Heart right ventricle (tissue), 16 donors: ENCODE measurements around the gene MLLT3. TPM values are rescaled to one million over a fixed set of nuclear protein-coding genes. Genes with fewer than 3 reads are reported as not detected.

Experiments used
- ATAC-seq, 8 donors: fragments of 200-7000 bp; cut with Tn5 transposase; one replicate each; pipeline ENCODE4 v1.9.1; 2020; ENCODE audit warnings: mild to moderate bottlenecking in 8 of 8, moderate library complexity in 8 of 8, moderate number of reproducible peaks in 1 of 8
- DNase-seq, 2 donors: peaks; one replicate each; pipeline ENCODE4 v3.0.0-alpha.2; 2020
- H3K27ac ChIP-seq, 10 donors: fragments of 200-600 bp; sonication (generic) in 2 of 10; one replicate each; pipeline versions ENCODE4 v1.5.0 to v1.8.0; 2020 to 2022; ENCODE audit warnings: mild to moderate bottlenecking in 3 of 10
- H3K27me3 ChIP-seq, 7 donors: fragments of 200-600 bp; one replicate each; pipeline ENCODE4 v1.8.0; 2021 to 2022; ENCODE audit warnings: mild to moderate bottlenecking in 2 of 7
- H3K36me3 ChIP-seq, 9 donors: fragments of 200-600 bp; sonication (generic) in 1 of 9; one replicate each; pipeline versions ENCODE4 v1.5.0 to v1.8.0; 2020 to 2022; ENCODE audit warnings: mild to moderate bottlenecking in 2 of 9
- H3K4me1 ChIP-seq, 9 donors: fragments of 200-600 bp; sonication (generic) in 1 of 9; one replicate each; pipeline versions ENCODE4 v1.5.0 to v1.8.0; 2020 to 2022; ENCODE audit warnings: mild to moderate bottlenecking in 4 of 9
- H3K4me3 ChIP-seq, 10 donors: fragments of 200-600 bp; sonication (generic) in 2 of 10; one replicate each; pipeline versions ENCODE4 v1.5.0 to v1.8.0; 2020 to 2022; ENCODE audit warnings: mild to moderate bottlenecking in 7 of 10, moderate library complexity in 2 of 10
- H3K9me3 ChIP-seq, 11 donors: fragments of 200-600 bp in 10 of 11; sonication (generic) in 2 of 11; one replicate each; pipeline versions ENCODE4 v1.5.0 to v1.8.0; 2013 to 2022; ENCODE audit warnings: mild to moderate bottlenecking in 2 of 11, control low read depth in 1 of 11, moderate library complexity in 1 of 11
- WGBS, 2 donors: extraction: QIAGEN DNeasy Blood & Tissue Kit; methylation state at CpG; one replicate each; pipeline ENCODE4 v1.1.7; 2013; ENCODE audit warnings: inconsistent platforms in 1 of 2; 5-methylcytosine and 5-hydroxymethylcytosine counted together
- intact Hi-C, 10 donors: fragments of 100-400 bp; cut with DNase I; formaldehyde crosslinking; loops; one replicate each; pipeline versions ENCODE4 v1.11.1 to v1.14.2; 2022
- polyA plus RNA-seq, 2 donors: library from polyadenylated mRNA; stranded (reverse); fragments of 200-250 nt; gene quantifications; one replicate each; pipeline ENCODE4 v1.2.3, GENCODE V29; 2013
- total RNA-seq, 10 donors: library from RNA; stranded (reverse); fragmentation: NEBNext Ultra II Directional in 3 of 10; extraction: Animal tissue kit (Norgen Biotek cat#: 25700) in 3 of 10; gene quantifications; one replicate each; pipeline versions ENCODE4 v1.2.1 to v1.2.4, GENCODE V29; 2021 to 2023
- TF ChIP-seq, protein P1 (sequence below), 9 donors: fragments of 200-600 bp; sonication (generic) in 2 of 9; IDR thresholded peaks; one replicate each; pipeline versions ENCODE4 v1.5.0 to v1.8.0; 2021 to 2022; ENCODE audit warnings: antibody characterized with exemption in 9 of 9, mild to moderate bottlenecking in 5 of 9, moderate library complexity in 1 of 9
- donor health status: Arrhythmogenic right ventricular cardiomyopathy.
- donor health status: ischemic (EF 13 %, LVEDD 7.1; RV severe dilation, severe dysfunction).
- donor health status: healthy with polysubstance abuse.
- donor health status: DM: no; HTN: yes; CAD: no.
- donor health status: DM: no; HTN: no; CAD: no.
- donor health status: ischemic (EF 25% LVEDD 6.9; RV normal size, moderate dysfunction).
- donor health status: ischemic (EF 25% LVEDD 5.7; RV mildly dilated, moderate dysfunction).
- donor health status: healthy.
- donor health status: DM: yes; HTN: yes; CAD: no.
- donor health status: Ischemic cardiomyopathy.
- donor health status: ischemic (EF 35%, LVEDD 5.7; RV mildly dilated, moderate dysfunction).
- donor health status: nonischemic (EF 11% LVEDD 7.7; RV severe dilation, severe dysfunction).
- donor health status: DM: yes; HTN: yes; CAD: no.
- donor health status: PGD.
- donor health status: ischemic (EF 29% LVEDD 5.4; RV normal size, mild dysfunction).
- donor health status: nonischemic (EF 23%, LVEDD 6.1; RV moderate dilation, normal function).

Gene MLLT3
- total and polyA plus RNA-seq, 12 donors: 4.3 to 22.7 (median 13.5) TPM

DNA sequence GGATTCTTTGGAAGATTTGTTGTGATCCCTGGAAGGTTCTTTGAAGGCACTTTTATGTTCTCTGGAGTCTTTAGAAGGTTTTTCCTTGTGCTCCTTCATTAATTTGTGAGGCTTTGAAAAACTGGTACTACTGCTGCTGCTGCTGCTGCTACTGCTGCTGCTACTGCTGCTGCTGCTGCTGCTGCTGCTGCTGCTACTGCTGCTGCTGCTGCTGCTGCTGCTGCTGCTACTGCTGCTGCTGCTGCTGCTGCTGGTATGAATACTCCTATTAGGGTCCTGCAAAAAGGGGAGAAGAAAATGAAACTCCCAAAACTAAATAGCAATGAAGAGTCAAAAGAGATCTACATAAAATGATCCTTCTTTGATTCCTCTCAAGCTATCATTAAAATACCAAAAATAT, 208.1 kb downstream of the MLLT3 start:
- H3K27me3 ChIP-seq: no peaks in the 10 kb centered on the region
- peaks cover 0 to 12% (median 0%) of the 10 kb centered on the region in 9 donors for H3K36me3 ChIP-seq
- no peaks in the 10 kb centered on the region for H3K9me3 ChIP-seq
- no peak for DNase-seq
- no peaks in the 10 kb centered on the region for H3K4me1 ChIP-seq
- no peak overlapping the region for H3K4me3 ChIP-seq
- TF ChIP-seq, protein P1, sequence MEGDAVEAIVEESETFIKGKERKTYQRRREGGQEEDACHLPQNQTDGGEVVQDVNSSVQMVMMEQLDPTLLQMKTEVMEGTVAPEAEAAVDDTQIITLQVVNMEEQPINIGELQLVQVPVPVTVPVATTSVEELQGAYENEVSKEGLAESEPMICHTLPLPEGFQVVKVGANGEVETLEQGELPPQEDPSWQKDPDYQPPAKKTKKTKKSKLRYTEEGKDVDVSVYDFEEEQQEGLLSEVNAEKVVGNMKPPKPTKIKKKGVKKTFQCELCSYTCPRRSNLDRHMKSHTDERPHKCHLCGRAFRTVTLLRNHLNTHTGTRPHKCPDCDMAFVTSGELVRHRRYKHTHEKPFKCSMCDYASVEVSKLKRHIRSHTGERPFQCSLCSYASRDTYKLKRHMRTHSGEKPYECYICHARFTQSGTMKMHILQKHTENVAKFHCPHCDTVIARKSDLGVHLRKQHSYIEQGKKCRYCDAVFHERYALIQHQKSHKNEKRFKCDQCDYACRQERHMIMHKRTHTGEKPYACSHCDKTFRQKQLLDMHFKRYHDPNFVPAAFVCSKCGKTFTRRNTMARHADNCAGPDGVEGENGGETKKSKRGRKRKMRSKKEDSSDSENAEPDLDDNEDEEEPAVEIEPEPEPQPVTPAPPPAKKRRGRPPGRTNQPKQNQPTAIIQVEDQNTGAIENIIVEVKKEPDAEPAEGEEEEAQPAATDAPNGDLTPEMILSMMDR (IDR thresholded peaks at IDR 0.05): no peak
- intact Hi-C loops: no loop called here
- no peak overlapping the region for H3K27ac ChIP-seq
- ATAC-seq: no peak

DNA sequence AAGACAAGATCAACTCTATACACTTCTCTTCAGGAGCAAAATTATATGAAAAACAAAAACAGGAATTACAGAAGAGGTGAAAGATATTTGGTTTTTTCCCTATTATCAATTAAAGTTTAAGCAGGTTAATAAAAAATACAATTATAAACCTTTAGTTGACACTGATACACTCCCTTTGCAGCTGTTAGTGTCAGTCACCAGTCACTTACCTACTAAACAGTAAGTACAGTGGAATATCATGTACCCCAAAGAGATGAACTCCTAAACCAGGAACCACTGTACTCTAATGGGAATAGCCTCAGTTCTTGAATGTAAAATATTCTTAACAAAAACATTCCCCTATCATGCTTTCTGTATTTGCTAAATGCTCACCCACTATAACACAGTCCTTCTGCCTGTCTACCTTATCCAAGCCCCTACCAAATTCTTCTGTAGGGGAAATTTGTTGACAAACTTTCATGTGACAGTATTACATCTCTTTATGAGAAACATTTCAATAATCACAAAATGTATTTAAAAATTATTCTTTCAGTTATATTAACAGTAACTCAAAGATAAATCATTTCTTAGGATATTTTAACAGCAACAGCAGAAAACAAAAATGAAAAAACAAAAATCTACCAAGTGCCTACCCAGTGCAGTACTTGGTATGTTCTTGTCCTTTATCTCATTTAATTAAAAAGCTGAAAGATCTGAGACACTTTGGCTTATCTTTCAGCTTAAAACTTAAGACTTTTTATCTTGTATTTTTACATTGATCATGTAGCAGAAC, 212.8 kb downstream of the MLLT3 start:
- Histone ChIP-seq H3K27ac (no peak overlapping the region), H3K27me3 (no peaks in the 10 kb centered on the region), H3K9me3 (no peaks in the 10 kb centered on the region), H3K36me3 (peaks cover 0 to 14% (median 0%) of the 10 kb centered on the region in 9 donors), H3K4me1 (peaks cover 0 to 4% (median 0%) of the 10 kb centered on the region in 9 donors), H3K4me3 (no peak overlapping the region)
- DNase-seq (no peak), ATAC-seq (no peak)
- intact Hi-C loops: loop anchor here in 1 of 10 donors (10.0 kb wide), 1 partner anchor 55 kb away; no protein-coding TSS in a partner anchor
- TF ChIP-seq, protein P1 (IDR thresholded peaks at IDR 0.05): no peak

DNA sequence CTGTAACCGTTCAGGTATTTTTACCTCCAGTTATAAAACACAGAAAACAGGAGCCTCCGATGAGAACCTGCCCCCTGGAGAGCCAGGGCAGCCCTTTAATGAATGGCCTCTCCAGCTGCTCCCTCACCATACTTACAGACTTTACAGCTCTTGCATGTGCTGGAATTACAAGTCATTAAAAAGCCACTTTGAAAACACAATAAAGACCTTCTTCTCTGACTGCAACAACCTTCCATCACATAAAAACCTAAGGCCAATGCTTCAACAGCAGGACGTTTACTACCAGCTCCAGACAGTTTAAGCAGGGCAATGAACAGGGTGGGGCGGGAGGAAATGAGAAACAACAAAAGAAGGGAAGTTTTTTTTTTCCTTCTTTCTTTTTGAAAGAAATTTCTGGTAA, 213.8 kb downstream of the MLLT3 start:
- Histone ChIP-seq H3K27ac (no peak overlapping the region), H3K4me1 (peaks cover 0 to 4% (median 0%) of the 10 kb centered on the region in 9 donors), H3K36me3 (peaks cover 0 to 8% (median 0%) of the 10 kb centered on the region in 9 donors), H3K9me3 (no peaks in the 10 kb centered on the region), H3K4me3 (no peak overlapping the region), H3K27me3 (no peaks in the 10 kb centered on the region)
- TF ChIP-seq, protein P1 (IDR thresholded peaks at IDR 0.05): no peak
- intact Hi-C loops: loop anchor here in 1 of 10 donors (10.0 kb wide), 1 partner anchor 56 kb away; no protein-coding TSS in a partner anchor
- no peak for ATAC-seq
- 60 to 64% methylated on average over 4 of the region's 4 CpGs for WGBS, 2 donors
- DNase-seq: no peak

DNA sequence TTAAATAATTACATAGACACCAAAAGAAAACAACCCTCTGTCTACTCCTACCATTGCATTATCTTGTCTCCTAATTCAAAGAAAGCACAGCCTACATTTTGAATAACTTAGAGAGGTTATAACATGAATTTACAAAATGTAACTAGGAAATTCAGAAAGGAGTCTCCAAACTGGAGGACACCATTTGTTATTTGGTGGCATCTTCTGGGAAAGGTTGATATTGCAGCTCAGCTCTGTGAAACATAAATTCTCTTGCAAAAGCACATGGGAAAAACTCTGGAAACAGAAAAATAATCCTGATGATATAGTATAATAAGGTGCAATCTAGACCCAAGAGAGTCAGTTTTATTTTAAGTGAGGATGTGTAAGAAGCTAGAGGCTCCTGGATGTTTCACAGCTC, 215.3 kb downstream of the MLLT3 start:
- ATAC-seq (no peak), DNase-seq (no peak)
- intact Hi-C loops: loop anchor here in 1 of 10 donors (10.0 kb wide), 1 partner anchor 58 kb away; no protein-coding TSS in a partner anchor
- peaks cover 0 to 3% (median 0%) of the 10 kb centered on the region in 9 donors for H3K36me3 ChIP-seq
- H3K4me1 ChIP-seq: peaks cover 0 to 4% (median 0%) of the 10 kb centered on the region in 9 donors
- H3K27ac ChIP-seq: no peak overlapping the region
- TF ChIP-seq, protein P1 (IDR thresholded peaks at IDR 0.05): peak in 2 of 9 donors; percentile 14
- no peak overlapping the region for H3K4me3 ChIP-seq
- H3K9me3 ChIP-seq: no peaks in the 10 kb centered on the region
- H3K27me3 ChIP-seq: no peaks in the 10 kb centered on the region
